DND-41 (cell line): ENCODE measurements around the gene SMTNL2.

Experiments
- EZH2 ChIP-seq: IDR thresholded peaks from 3 replicates; pipeline ENCODE4 v1.6.1; 2012; ENCODE audit warnings: borderline replicate concordance, low read depth, mild to moderate bottlenecking, moderate library complexity, low read length, inconsistent platforms; ENCODE audit not compliant: severe bottlenecking
- TF ChIP-seq, protein P1 (sequence below): IDR thresholded peaks from 2 replicates; pipeline ENCODE4 v1.5.1; 2012; ENCODE audit warnings: borderline replicate concordance, low read length, moderate library complexity, mild to moderate bottlenecking; ENCODE audit not compliant: poor library complexity, severe bottlenecking; ENCODE audit errors: extremely low read depth

DNA sequence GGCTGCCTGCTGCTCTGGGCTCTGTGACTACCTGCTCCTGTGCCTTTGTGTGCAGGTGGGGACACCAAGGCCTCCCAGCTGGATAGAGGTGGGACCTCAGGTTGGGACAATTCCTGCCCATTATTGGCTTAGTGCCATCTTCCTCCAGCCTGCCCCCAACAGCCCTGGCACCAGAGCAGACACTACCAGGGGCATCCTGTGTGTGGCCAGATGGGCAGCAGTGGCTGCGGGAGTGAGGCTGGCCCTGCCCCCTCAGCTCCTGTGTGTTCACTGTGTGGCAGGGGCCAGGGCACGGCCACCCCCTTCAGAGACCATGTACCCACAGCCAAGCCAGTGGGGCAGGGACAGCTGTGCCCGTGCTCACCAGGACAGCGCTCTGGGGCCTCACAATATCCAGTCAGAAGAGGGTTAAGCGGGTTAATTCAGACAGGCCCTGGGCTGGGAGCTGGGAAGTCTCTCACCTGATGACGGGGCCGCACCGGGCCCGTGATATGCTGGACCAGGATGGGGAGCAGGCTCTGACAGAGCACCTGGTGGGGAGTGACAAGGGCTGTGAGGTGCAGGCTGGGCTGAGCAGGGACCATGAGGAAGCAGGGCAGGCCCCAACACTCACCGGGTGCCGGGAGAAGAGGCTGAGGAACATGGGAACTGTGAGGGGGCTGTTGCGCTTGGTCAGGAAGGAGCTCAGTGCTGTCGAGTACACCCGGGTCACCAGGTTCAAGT is 42.2 kb upstream of the SMTNL2 start:
- TF ChIP-seq, protein P1, sequence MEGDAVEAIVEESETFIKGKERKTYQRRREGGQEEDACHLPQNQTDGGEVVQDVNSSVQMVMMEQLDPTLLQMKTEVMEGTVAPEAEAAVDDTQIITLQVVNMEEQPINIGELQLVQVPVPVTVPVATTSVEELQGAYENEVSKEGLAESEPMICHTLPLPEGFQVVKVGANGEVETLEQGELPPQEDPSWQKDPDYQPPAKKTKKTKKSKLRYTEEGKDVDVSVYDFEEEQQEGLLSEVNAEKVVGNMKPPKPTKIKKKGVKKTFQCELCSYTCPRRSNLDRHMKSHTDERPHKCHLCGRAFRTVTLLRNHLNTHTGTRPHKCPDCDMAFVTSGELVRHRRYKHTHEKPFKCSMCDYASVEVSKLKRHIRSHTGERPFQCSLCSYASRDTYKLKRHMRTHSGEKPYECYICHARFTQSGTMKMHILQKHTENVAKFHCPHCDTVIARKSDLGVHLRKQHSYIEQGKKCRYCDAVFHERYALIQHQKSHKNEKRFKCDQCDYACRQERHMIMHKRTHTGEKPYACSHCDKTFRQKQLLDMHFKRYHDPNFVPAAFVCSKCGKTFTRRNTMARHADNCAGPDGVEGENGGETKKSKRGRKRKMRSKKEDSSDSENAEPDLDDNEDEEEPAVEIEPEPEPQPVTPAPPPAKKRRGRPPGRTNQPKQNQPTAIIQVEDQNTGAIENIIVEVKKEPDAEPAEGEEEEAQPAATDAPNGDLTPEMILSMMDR = no peak
- TF ChIP-seq EZH2 = no peak
